ENCODE results near the gene TTYH1. TPM values are rescaled to one million over a fixed set of nuclear protein-coding genes. Genes with fewer than 3 reads are reported as not detected.

TTYH1 gene
- total RNA-seq, 2 donors from 2014 or later: 1.0 to 2.0 TPM

DNA sequence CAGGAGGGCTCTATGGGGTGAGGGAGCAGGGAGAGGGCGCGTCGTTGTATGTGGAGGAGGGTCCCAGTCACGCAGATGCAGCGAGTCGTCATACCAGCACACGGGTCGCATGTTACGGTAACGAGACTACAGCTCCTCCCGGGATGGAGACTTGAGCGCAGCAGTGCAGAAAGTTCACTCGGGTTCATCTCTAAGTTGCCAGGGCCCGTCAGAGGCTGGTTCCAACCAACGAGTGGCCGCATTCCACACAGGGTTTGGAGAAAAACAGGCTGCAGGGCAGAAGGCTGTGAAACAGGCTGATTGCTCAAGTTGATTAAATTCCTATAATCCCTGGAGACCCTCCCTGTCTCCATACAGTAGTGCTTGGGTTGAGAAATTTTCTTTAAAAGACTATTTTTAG, 21.9 kb upstream of the TTYH1 start:
- H3K9ac ChIP-seq (ENCODE audit: extremely low read depth, low read length, poor library complexity, severe bottlenecking): no peak overlapping the region
- no peaks in the 10 kb centered on the region for H3K9me3 ChIP-seq (ENCODE audit: control insufficient read depth, low read length)
- H3K27me3 Mint-ChIP-seq (ENCODE audit: insufficient read depth): peaks cover 24% of the 10 kb centered on the region
- no peak overlapping the region for H3K27ac ChIP-seq (ENCODE audit: low read depth, low read length)
- H3K9me3 Mint-ChIP-seq: no peaks in the 10 kb centered on the region
- H3K36me3 ChIP-seq (ENCODE audit: control insufficient read depth, insufficient read depth, low read length): no peaks in the 10 kb centered on the region
- H3K27ac Mint-ChIP-seq: no peak overlapping the region
- no peak overlapping the region for H3K4me3 ChIP-seq (ENCODE audit: low read length)
- peaks cover 6% of the 10 kb centered on the region for H3K4me1 ChIP-seq (ENCODE audit: control insufficient read depth, insufficient read depth, low read length)
- H3K4me1 Mint-ChIP-seq: peaks cover 8% of the 10 kb centered on the region
- peaks cover 8% of the 10 kb centered on the region for H3K27me3 ChIP-seq (ENCODE audit: control insufficient read depth, insufficient read depth, low read length, poor library complexity, severe bottlenecking)
- WGBS, 2 experiments (ENCODE audit: insufficient coverage in 1 of 2, insufficient read length in 1 of 2): 91 to 98% methylated on average over 12 to 16 of the region's 16 CpGs
- DNase-seq: no peak
- H3K4me3 Mint-ChIP-seq: no peak overlapping the region
- no peaks in the 10 kb centered on the region for H3K36me3 Mint-ChIP-seq (ENCODE audit: low read depth)
- TF ChIP-seq CTCF (conservative IDR thresholded peaks at IDR 0.05): no peak

DNA sequence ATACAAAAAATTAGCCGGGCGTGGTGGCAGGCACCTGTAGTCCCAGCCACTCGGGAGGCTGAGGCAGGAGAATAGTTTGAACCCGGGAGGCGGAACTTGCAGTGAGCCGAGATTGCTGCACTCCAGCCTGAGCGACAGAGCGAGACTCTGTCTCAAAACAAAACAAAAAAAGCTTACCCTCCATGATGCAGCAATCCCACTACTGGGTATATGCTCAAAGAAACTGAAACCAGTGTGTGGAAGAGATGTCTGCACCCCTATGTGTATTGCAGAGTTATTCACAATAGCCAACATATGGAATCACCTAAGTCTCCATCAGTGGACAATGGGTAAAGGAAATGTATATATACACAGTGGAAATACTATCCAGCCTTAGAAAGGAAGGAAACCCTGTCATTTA, 19.6 kb upstream of the TTYH1 start:
- peaks cover 4% of the 10 kb centered on the region for H3K9me3 Mint-ChIP-seq
- peaks cover 6% of the 10 kb centered on the region for H3K4me1 ChIP-seq (ENCODE audit: control insufficient read depth, insufficient read depth, low read length)
- 59 to 65% methylated on average over 6 to 8 of the region's 8 CpGs for WGBS, 2 experiments (ENCODE audit: insufficient coverage in 1 of 2, insufficient read length in 1 of 2)
- no peak for TF ChIP-seq CTCF (conservative IDR thresholded peaks at IDR 0.05)
- no peak overlapping the region for H3K4me3 ChIP-seq (ENCODE audit: low read length)
- H3K9me3 ChIP-seq (ENCODE audit: control insufficient read depth, low read length): no peaks in the 10 kb centered on the region
- H3K4me1 Mint-ChIP-seq: peaks cover 8% of the 10 kb centered on the region
- no peaks in the 10 kb centered on the region for H3K36me3 ChIP-seq (ENCODE audit: control insufficient read depth, insufficient read depth, low read length)
- H3K27me3 Mint-ChIP-seq (ENCODE audit: insufficient read depth): peaks cover 18% of the 10 kb centered on the region
- no peak overlapping the region for H3K9ac ChIP-seq (ENCODE audit: extremely low read depth, low read length, poor library complexity, severe bottlenecking)
- no peak overlapping the region for H3K27ac ChIP-seq (ENCODE audit: low read depth, low read length)
- no peak overlapping the region for H3K27ac Mint-ChIP-seq
- no peaks in the 10 kb centered on the region for H3K36me3 Mint-ChIP-seq (ENCODE audit: low read depth)
- no peaks in the 10 kb centered on the region for H3K27me3 ChIP-seq (ENCODE audit: control insufficient read depth, insufficient read depth, low read length, poor library complexity, severe bottlenecking)
- no peak for DNase-seq
- H3K4me3 Mint-ChIP-seq: no peak overlapping the region

DNA sequence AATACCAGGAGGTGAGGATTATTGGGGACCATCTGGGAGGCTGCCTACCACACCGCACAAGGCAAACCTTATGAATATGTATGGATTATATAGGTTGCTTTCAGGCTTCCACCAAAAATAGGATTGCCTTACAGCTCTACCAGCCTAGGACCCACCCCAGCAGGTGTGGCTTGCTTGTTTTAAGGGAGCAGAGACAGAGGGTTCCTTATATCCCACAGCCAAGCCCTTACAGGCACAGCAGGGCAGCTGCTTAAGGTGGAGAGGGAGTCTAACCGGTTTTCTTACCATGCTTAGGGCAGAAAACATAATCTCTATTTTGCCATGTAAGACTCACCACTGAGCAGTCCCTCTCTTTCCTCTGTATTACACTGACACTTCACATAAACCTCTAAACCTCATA, 16.1 kb upstream of the TTYH1 start:
- WGBS, 2 experiments (ENCODE audit: insufficient coverage in 1 of 2, insufficient read length in 1 of 2): 65 to 83% methylated on average over 2 of the region's 2 CpGs
- H3K9me3 Mint-ChIP-seq: peaks cover 4% of the 10 kb centered on the region
- H3K27ac ChIP-seq (ENCODE audit: low read depth, low read length): no peak overlapping the region
- no peak overlapping the region for H3K9ac ChIP-seq (ENCODE audit: extremely low read depth, low read length, poor library complexity, severe bottlenecking)
- no peak for TF ChIP-seq CTCF (conservative IDR thresholded peaks at IDR 0.05)
- no peaks in the 10 kb centered on the region for H3K4me1 ChIP-seq (ENCODE audit: control insufficient read depth, insufficient read depth, low read length)
- H3K36me3 ChIP-seq (ENCODE audit: control insufficient read depth, insufficient read depth, low read length): no peaks in the 10 kb centered on the region
- no peak overlapping the region for H3K4me3 Mint-ChIP-seq
- DNase-seq: no peak
- H3K36me3 Mint-ChIP-seq (ENCODE audit: low read depth): no peaks in the 10 kb centered on the region
- no peak overlapping the region for H3K4me3 ChIP-seq (ENCODE audit: low read length)
- no peaks in the 10 kb centered on the region for H3K9me3 ChIP-seq (ENCODE audit: control insufficient read depth, low read length)
- peaks cover 16% of the 10 kb centered on the region for H3K27me3 Mint-ChIP-seq (ENCODE audit: insufficient read depth)
- H3K4me1 Mint-ChIP-seq: peaks cover 3% of the 10 kb centered on the region
- H3K27ac Mint-ChIP-seq: no peak overlapping the region
- no peaks in the 10 kb centered on the region for H3K27me3 ChIP-seq (ENCODE audit: control insufficient read depth, insufficient read depth, low read length, poor library complexity, severe bottlenecking)
